Hematopoietic multipotent progenitor cell treated with erythropoietin and hydrocortisone succinate and interleukin-3 and kit ligand, for 17 days (in vitro differentiated cells): Measurements from ENCODE around the gene CD248.

Source experiments
- DNase-seq: peaks from one replicate; pipeline ENCODE4 v3.0.0-alpha.2; 2015; ENCODE audit warnings: low spot score

Gene CD248

DNA sequence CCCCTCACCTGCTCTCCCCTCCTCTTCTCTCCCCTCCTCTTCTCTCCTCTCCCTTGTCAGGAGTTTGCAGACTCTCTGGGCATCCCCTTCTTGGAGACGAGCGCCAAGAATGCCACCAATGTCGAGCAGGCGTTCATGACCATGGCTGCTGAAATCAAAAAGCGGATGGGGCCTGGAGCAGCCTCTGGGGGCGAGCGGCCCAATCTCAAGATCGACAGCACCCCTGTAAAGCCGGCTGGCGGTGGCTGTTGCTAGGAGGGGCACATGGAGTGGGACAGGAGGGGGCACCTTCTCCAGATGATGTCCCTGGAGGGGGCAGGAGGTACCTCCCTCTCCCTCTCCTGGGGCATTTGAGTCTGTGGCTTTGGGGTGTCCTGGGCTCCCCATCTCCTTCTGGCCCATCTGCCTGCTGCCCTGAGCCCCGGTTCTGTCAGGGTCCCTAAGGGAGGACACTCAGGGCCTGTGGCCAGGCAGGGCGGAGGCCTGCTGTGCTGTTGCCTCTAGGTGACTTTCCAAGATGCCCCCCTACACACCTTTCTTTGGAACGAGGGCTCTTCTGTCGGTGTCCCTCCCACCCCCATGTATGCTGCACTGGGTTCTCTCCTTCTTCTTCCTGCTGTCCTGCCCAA, 40.7 kb downstream of the CD248 start:
- DNase-seq: no peak

DNA sequence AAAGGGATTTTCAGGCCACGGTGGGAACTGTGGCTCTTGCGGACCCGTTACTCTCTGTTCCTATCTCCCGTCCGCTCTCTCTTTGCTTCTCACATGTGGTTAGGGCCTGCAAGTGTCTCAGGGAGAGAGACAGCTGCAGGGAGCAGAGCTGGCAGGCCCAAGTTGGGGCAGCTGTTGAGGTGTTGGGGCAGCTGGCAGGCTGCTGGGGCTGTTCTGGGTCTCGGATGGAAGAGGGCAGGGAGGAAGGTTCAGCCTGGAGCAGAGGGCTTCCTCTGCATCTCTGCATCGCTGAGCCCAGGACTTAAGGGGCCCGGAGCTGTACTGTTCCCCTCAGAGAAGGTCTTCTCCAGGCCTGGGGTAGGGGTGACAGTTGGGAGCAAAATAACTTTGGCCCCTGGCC, 41.4 kb downstream of the CD248 start:
- DNase-seq: no peak

DNA sequence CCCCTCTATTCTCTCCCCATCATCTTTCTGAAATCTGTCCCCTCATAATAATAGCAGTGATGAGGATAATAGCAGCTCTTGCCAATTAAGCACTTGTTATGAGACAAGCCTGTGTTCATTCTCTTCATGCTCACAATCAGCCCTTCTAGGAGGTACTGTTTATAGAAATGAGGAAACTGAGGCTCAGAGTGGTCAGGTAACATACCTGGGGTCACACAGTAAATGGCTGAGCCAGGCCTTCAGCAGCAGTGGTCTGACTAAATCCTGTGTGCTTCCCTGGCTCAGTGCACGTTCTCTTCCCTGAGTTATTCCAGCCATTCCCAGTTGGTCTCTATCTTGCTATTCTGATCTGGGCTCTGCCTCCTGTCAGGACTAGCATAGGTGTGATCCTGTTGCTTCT, 42.6 kb downstream of the CD248 start:
- DNase-seq: no peak

DNA sequence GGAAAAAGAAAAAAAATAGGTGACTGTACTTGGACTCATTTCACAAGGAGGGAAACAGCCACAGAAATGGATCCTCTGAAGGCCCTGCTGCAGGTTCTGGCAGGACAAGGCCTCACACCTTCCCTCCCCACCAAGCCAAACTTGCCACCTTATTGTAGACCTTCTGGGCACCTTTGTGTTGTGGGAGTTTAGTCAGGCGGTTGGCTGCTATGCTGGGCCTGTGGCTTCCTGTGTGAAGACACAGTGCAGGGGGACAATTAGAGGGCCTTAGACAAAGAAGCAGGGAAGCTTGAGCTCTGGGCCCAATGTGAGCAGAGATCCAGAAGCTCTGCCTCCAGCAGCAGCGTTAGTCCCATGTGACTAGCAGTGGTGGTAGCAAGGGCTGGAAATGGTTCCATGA, 44.2 kb downstream of the CD248 start:
- no peak for DNase-seq

DNA sequence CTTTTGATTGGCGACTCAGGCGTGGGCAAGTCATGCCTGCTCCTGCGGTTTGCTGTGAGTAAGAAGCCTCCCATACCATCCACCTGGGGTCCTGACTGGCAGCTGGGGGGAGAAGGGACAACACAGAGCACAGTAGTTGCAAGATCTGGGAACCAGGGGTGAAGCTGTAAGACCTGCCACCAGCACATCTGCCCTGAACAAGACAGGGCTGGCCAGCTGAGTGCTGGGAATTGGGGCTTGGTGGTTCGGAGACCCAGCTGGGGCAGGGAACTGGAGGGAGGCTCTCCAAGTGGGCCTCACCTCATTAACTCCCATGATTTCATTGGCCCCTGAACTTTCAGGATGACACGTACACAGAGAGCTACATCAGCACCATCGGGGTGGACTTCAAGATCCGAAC, 45.0 kb downstream of the CD248 start:
- no peak for DNase-seq

DNA sequence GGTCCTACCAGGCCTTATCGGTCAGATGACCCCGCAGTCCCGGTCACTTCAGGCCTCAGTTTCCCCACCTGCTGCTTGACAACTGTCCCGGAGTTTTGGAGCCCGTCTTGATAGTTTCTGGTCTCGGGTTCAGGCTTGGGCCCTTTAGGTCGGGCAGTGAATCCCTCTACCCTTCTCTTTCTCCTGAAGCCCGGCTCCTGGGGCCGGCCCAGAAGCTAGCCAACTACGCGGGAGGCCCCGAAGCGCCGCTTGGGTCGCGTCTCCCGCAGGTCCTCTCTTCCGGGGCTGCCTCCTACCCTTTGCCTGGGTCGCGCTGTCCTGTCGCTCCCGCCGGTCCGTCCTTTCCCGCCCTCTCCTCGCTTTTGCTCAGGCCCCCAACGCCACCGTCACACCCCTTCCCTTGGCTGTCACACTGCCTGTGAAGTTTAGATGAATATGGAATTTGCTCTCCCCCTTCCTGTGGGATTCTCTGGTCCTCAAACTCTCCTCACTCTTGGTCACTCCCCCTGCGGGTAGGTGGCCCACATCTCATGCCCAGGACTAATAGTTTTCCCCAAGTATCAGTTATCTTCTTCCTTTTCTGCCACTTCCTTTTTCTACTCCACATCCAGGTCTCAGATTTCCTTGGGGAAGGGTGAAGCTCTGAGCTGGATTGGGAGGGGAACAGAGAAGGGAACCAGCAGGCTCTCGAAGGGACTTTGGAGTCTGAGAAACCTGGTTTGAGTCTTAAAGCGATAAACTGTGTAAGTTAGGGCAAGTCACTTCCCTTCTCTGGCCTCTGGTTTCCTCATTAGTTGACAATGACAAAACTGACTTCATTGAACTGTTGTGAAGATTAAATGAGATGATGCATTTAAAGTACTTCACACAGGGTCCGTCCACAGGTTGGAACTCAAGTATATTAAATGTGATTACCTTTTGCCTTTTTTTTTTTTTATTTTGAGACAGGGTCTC, 47.6 kb downstream of the CD248 start:
- peak; percentile 50 for DNase-seq

DNA sequence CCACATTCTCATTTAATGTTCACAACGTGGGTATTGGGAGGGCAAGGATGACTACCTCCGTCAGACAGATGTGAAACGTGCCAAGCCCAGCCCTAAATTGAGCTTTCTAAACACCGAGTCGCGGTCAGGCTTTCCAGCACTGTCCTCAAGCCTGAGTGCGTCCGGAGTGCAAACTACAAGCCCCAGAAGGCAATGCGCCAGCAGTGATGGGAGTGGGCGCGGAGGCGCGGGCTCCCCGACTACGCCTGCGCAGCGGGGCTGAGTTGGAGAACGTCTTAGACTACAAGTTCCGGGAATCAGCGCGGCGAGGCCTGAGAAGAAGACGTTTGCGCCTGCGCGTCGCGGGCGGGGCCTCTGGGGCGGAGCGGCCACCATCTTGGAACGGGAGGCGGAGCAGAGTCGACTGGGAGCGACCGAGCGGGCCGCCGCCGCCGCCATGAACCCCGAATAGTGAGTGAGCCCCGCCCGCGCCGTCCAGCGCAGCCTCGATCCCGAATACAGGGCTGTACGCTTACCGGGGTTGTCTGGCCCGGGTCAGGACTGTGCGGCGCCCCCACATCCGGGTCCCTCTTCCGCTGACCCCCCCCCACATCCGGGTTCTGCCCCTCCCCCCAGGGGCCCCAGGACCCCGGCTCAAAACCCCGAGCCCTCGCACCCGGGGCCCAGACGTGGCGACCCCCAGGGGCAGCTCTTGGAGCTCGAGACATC, 48.4 kb downstream of the CD248 start, which contains the start of gene RAB1B:
RAB1B (plus strand) TSS at position 396 of the 708 bp plus-strand sequence; CDS start at position 437, 41 bp downstream.
- peak; percentile 100 for DNase-seq

DNA sequence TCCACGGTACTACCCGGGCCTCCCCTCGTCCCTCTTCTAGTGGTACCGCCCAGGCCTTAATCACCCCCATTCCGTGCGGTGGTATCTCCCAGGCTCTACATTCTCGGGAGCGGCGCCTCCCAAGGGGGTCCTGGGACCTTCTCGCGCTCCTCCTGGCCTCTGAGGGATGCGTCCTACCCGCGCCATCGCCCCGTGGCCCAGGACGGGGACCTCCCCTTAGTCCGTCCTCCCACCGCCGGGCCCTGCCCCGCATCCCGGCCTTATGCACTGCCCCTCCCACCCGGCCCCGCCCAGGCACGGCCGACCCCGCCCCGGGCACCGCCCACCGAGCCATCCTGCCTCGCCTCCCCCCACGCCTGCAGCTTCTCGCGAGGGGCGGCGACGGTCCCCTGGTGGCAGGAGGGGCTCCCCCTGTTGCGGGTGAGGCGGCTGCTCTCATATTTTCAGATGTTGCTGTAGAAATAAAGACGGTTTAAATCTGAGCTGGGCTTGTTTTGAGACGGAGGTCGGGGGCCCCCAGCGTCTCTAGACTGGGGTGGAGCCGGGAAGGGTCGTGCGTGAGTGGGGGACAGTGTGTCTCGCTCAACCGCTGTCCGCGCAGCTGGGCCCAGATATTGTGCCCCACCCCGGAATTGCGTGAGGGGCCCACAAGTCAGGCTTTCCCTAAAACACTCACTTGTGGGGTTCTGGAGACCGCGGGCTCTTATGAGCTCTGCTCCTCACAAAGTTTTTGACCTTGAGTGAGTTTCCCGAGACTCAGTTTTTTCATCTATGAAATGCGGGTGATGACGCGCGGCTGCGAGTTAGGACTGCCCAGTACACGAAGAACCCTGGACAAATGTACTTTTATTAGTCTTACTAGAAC, 49.2 kb downstream of the CD248 start:
- DNase-seq: peak; percentile 85

DNA sequence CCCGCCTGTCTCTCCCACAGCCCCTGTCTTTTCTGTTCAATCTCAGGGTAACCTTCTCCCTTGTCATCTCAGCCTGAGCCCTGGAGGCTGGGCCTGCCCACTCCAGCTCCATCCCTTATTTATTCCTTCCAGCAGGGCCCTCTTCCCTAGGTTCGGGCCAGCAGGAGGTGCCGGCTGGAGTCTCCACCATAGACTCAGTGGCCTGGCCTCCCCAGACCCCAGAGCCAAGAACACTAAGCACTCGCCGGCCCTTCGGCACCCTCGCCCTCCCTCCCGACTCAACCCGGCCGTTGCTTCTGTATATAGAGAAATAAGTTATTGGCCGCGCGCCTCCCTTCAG, 49.8 kb downstream of the CD248 start:
- DNase-seq: no peak

DNA sequence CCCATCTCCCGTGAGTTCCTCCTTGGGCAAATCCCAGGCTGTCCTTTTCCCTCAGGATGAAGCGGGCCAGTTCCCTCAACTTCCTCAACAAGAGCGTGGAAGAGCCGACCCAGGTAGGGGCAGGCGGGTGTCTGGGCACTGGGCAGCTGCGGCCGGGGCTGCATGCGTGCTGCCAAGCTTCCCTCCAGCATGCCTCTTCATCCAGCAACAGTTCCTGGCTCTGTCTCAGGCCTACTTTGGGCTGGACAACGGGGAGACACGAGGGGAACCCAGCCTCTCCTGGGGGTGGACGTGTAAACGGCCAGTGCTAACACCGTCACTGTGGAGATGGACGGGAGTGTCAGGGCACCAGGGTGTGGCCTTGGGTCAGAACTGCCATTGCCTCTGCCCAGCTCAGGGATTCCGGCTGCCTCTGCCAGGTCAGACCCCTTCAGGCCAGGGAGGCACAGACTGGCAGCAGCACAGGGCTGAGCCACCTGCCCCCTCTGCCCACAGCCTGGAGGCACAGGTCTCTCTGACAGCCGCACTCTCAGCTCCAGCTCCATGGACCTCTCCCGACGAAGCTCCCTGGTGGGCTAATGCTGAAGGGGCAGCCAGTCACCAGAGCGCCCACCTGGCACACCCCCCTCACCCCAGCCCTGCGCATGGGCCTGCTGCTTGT, 50.3 kb downstream of the CD248 start:
- DNase-seq: no peak

DNA sequence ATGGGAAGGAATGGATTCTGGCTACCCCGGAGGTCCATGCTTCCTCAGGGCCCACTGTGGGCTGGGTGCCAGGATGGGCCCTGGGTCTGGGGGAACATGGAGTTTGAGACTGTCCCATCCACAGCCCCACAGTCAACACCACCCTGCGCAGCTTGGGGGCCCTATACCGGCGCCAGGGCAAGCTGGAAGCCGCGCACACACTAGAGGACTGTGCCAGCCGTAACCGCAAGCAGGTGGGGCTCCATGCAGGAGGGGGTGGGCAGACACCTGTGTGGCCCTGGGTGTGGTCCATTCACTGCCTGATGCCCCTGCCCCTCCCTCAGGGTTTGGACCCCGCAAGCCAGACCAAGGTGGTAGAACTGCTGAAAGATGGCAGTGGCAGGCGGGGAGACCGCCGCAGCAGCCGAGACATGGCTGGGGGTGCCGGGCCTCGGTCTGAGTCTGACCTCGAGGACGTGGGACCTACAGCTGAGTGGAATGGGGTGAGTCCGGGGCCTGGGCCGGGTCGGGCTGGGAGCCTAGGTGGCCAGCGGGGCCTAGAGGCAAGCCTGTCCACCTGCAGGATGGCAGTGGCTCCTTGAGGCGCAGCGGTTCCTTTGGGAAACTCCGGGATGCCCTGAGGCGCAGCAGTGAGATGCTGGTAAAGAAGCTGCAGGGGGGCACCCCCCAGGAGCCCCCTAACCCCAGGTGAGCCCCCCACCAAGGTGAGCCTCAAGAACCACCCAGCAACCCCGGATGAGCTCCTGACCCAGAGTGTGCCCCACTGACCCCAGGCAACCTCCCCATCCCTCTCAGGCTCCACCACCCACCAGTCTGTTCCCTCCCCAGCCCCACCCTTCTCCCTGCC, 51.1 kb downstream of the CD248 start:
- DNase-seq: no peak

DNA sequence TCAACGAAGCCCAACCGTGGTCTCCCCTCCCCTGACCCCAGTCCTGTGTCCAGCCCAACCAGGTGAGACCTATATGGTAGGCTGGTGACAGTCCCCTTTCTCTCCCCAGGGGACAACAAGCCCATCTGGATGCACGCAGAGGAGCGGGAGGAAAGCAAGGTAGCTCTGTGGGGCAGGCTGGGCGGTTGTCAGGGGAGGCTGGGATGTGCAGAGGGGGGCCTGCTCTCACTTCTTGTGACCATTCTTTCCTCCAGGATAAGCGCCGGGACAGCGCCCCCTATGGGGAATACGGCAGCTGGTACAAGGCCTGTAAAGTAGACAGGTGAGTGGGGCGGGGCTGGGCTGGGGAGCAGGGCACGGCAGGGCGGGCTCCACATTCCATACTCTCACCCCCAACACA, 51.9 kb downstream of the CD248 start:
- DNase-seq: peak; percentile 37
